Astrocyte (in vitro differentiated cells and primary cell): ENCODE data around the gene TIAM2.

Experiments
- EZH2 ChIP-seq: IDR thresholded peaks from 2 replicates; pipeline ENCODE4 v1.6.1; 2012; ENCODE audit warnings: mild to moderate bottlenecking, low read length, inconsistent platforms; ENCODE audit not compliant: insufficient read depth
- TF ChIP-seq, protein P1 (sequence below): IDR thresholded peaks from 2 replicates; pipeline ENCODE4 v1.5.1; 2011; ENCODE audit warnings: low read depth, mild to moderate bottlenecking, inconsistent platforms, low read length, moderate library complexity; ENCODE audit not compliant: insufficient read depth

DNA sequence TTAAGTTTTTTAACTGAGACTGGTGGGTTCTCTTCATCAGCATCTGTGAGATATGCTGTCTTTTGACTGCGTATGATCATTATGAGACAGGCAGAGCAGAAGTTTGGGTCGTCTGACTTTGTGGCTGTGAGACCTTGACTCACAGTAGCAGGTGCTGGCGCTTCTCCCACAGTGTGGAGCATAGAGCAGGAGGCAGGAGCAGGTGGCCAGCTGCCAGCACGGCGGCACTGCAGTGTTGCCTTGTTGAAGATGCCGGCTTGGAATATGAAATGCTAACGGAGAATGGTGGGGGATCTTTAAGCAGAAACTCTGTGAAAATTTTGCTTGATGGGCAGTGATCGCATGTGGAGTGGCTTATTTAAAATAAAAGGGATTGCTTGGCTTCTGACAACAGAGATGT is 105.0 kb downstream of the TIAM2 start:
- TF ChIP-seq, protein P1, sequence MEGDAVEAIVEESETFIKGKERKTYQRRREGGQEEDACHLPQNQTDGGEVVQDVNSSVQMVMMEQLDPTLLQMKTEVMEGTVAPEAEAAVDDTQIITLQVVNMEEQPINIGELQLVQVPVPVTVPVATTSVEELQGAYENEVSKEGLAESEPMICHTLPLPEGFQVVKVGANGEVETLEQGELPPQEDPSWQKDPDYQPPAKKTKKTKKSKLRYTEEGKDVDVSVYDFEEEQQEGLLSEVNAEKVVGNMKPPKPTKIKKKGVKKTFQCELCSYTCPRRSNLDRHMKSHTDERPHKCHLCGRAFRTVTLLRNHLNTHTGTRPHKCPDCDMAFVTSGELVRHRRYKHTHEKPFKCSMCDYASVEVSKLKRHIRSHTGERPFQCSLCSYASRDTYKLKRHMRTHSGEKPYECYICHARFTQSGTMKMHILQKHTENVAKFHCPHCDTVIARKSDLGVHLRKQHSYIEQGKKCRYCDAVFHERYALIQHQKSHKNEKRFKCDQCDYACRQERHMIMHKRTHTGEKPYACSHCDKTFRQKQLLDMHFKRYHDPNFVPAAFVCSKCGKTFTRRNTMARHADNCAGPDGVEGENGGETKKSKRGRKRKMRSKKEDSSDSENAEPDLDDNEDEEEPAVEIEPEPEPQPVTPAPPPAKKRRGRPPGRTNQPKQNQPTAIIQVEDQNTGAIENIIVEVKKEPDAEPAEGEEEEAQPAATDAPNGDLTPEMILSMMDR, result no peak
- TF ChIP-seq EZH2, result no peak
